UCSD-AML1 (cell line): ENCODE results near the gene DHX16.
"Not testable (repeated sequence)": the region's sequence is repeated elsewhere in the genome, so short reads cannot be mapped to it uniquely, and the experiment has no call there.

Experiments
- DNase-seq: peaks from one replicate; lab custom pipeline; 2025; ENCODE audit not compliant: unreplicated experiment; lab: John Stamatoyannopoulos, UW

Gene DHX16

GRCh38 chr6:30679765-30680535, 7.1 kb upstream of the DHX16 start:
- DNase-seq: no peak

- peak; percentile 88 for DNase-seq
Observed at GRCh38 chr6:30678964-30679726, 6.3 kb upstream of the DHX16 start.

- no peak for DNase-seq
Observed at GRCh38 chr6:30676660-30677285, 4.0 kb upstream of the DHX16 start.

DNA sequence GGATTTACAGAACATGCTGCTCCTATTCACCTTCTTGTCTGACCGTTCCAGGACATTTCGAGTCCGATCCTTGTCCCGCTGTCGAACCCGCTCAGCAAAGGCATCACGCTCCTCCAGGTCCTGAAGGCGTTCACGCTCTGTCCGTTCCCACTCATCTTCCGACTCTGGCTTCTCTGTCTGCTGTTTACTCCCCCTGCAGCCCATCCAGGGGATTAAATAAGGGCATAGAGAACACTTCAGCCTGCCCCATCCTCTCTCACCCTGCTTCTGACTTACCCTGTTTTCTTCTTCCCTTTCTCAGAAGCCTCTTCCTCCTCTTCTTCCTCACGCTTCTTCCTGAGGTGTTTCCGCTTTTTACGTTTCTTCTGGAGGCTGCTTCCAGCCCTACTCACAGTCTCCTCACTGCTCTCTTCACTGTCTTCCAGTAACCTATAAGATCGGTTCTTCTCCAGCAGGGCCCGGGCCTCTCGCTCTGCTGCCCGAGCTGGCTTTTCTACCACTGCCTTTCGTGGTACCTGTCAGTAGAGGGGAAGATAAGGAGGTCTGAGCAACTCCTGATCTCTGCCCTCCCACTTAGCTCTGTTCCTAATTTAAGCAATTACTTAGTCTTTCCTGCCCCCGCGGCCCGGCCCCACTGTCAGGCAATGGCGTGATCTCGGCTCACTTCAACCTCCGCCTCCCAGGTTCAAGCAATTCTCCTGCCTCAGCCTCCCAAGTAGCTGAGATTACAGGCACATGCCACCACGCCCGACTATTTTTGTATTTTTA, 1.9 kb downstream of the DHX16 start:
- DNase-seq: no peak

DNA sequence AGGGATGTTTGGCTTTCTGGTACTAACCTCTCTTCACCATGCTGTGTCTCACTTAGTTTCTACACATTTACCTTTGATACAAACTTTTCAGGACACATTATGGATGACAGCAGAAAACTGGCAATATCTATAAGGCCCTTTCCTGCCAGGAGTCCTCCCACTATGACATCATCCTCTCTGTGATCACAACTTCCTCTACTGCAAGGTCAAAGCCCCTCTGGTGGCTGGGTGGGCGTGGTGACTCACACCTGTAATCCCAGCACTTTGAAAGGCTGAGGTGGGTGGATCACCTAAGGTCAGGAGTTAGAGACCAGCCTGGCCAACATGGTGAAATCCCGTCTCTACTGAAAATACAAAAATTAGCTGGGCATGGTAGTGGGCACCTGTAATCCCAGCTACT, 6.5 kb downstream of the DHX16 start:
- not testable (repeated sequence) for DNase-seq

- no peak for DNase-seq
Observed at GRCh38 chr6:30664994-30665767, 7.6 kb downstream of the DHX16 start.

GRCh38 chr6:30657922-30658321, 14.9 kb downstream of the DHX16 start:
- not testable (repeated sequence) for DNase-seq

DNA sequence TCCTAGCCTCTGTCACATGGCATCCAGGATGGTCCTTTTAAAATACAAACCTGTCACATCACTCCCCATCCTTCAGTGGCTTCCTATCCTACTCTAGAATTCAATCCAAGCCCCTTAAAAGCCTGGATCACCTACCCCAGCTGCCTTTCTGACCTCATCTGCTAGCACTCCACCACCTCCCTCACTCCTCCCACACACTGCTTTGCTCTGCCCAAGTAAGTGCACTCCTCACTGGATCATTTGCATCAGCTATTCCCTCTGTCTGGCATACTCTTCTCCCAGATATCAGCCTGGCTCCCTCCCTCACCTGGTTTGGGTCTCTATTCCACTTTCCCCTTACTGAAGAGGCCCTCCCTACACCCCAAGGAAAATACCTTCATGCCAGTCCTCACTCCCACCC, 15.4 kb downstream of the DHX16 start:
- DNase-seq: no peak

DNA sequence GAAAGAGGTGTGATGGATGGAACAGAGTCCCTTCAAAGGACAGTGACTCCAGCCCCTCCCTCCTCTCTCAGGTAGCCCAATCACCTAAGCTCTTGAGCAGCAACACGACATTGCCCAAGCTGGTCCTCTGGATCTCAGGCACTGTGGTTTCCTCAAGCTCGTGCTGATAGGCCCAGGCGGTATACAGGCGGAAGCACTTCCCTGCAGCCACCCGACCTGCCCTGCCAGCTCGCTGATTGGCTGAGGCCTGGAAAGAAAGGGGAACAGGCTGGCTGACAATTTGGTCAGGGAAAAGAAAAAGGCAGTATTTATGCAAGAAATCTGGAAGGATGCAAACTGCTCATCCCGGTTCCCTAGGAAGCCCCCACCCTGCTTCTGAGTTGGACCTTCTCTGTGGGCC, 16.3 kb downstream of the DHX16 start:
- peak; percentile 23 for DNase-seq

- no peak for DNase-seq
Observed at GRCh38 chr6:30655743-30656094, 17.1 kb downstream of the DHX16 start.

DNA sequence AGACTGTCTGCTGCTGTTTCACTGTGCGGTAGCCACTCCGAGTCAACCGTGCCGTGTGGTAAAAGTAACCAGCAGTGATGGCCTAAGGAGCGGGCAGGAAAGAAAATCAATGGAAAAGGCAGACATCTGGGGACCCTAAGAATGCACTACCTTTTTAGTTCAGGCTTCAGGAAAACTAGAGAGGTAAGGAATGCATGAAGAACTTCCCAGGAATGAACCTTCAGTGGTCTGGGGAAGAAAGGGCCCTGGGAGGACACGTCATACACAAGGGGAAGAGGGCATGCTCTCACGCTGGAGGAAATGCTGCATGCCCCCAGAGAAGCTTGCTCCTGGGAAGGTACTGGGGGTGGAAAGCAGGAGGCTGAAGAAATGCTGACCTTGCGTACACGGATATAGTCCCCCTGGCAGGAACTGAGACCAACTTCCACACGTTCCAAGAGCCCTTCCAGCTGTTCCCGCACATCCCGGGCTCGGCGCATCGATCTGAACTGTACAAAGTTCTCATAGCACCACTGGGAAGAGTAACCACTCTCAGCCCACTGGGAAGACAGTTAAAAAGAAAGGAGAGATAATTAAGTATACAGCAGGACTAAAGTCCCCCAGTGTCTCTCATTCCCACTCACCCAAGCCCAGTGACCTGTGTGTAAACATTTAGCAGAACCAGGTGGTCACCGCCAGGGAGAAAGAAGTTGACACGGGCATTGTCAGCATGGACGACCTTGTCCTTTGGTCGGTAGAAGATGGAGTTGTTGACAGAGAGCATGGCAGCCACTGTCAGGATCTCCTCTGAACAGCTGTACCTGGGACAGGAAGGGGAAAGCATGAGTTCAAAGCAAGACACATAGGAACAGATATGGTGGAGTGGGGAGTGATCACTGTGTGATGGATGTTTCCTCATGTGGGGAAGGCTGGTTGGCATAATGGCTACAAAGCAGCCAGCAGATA, 17.7 kb downstream of the DHX16 start:
- DNase-seq: no peak

- DNase-seq: no peak
Observed at GRCh38 chr6:30651143-30651542, 21.7 kb downstream of the DHX16 start.

DNA sequence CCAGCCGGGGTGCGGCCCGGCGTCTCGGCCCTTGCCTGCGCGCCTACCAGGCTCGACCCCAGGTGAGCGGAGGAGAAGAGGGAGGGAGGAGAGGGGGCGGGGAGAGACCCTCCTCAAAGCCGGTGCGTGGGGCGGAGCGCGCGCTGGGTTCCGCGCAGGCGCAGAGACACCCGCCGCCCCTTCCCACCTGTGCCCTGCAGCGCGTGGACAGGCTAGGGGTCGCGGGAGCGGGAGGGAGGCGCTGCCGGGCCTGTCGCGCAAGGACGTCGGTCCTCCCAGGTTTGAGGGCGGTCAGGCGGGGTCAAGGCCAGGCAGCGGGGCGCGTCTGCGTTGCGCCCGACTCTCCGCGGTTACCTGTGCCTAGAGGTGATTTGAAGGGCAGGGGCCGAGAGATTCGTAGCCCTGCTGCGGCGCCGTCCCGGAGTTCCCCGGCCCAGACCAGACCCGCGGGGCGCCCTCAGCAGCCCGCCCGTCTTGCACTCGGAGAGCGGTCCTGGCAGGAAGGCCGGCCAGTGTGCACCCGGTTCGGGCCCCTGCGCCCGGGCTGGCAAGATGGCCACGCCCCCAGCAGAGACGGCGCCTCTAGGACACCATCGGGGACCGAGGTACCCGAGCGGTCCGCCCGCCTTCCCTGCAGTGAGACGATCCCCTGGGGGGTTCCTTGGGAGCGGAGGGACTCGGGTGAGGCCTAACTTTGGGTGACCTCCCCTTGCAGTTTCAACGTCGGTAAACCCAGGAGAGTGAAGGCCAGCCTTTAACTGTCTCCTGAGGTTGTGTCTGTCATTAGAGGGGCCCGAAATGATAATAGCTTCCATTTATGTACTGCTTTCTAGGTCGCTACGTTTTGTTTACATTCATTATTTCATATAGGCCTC, 25.3 kb downstream of the DHX16 start:
- DNase-seq: peak; percentile 91

- DNase-seq: peak; percentile 94
Observed at GRCh38 chr6:30646450-30647241, 26.2 kb downstream of the DHX16 start, which contains the start of gene C6orf136. Gene C6orf136 (plus strand): TSS chr6:30647133. CDS start chr6:30647232, 99 bp downstream.

- DNase-seq: no peak
Observed at GRCh38 chr6:30645989-30646388, 26.8 kb downstream of the DHX16 start.

DNA sequence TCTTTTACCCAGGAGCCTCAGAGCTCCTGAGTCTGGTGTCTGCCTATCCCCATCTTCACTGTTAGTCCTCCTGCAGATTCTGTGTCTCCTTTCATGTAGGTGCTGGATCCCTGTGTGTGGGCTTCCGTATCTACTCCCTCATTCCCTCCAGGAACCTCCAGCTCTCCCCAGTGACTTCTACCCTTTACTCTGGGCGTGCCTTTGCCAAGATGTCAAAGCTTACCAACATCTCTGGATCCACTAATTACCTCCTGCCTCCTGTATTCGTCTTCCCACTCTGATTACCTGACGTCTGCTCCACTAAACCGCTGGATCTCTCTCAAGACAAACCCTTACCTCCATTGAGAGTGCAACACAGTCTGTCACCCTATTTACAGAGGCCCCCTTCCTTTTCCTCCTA, 28.0 kb downstream of the DHX16 start:
- no peak for DNase-seq

GRCh38 chr6:30643656-30644055, 29.1 kb downstream of the DHX16 start:
- no peak for DNase-seq

- peak; percentile 39 for DNase-seq
Observed at GRCh38 chr6:30641048-30641447, 31.8 kb downstream of the DHX16 start.
